ENCODE measurements around the gene KRT28.

Gene KRT28, protein sequence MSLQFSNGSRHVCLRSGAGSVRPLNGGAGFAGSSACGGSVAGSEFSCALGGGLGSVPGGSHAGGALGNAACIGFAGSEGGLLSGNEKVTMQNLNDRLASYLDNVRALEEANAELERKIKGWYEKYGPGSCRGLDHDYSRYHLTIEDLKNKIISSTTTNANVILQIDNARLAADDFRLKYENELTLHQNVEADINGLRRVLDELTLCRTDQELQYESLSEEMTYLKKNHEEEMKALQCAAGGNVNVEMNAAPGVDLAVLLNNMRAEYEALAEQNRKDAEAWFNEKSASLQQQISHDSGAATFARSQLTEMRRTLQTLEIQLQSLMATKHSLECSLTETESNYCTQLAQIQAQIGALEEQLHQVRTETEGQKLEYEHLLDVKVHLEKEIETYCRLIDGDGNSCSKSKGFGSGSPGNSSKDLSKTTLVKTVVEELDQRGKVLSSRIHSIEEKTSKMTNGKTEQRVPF

DNA sequence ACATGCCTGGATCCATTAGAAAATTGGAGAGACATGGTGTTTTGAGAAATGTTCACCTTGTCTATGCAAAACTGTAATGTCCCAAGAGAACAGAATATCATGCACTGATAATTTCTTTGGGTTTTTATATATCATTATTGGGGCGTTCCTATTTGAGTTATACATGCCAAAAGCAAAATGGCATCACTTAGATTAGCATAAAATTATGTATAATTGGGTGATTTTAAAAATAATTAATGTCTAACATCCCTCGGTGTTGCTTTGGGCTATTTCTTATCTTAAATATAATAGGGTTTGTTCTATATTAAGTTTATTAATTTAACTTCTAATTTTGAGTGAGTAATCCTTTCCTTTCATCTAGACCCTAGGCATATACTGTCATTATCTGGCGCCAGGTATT, at the start of gene KRT28:
Gene KRT28, minus strand, starts transcription at position 101 of the 400 bp plus-strand sequence. Its CDS starts 66 bp downstream, at position 35.
- no peak for DNase-seq

DNA sequence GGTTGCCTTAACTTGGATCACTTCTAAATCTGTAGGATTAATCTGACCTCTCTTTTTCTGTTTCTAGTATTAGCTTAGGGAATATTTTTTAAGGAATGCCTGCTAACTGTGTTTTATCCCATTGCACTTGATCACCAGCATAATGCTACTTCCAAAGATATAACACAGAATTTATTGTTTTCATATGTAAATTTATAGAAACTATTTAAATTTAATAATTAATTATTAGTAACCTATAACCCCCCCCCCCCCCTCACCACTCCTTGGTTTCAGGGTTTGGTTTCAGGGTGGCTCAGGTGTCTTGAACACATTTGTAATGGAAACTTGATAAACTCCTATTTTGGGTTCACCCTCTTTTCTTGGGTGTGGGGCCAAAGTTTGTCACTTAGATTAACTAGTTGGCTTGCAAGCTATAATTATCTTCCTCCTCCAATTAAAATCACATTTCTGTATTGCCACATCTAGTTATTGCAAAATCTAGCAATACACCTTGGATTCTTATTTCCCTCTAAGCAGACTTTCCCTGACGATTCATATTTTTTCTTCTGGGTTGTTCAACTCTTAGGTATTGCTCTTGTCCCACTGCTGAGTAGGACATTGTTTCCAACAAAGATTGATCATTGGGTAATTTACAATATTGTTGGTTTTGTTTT, 49.0 kb upstream of the KRT28 start:
- no peak for DNase-seq

DNA sequence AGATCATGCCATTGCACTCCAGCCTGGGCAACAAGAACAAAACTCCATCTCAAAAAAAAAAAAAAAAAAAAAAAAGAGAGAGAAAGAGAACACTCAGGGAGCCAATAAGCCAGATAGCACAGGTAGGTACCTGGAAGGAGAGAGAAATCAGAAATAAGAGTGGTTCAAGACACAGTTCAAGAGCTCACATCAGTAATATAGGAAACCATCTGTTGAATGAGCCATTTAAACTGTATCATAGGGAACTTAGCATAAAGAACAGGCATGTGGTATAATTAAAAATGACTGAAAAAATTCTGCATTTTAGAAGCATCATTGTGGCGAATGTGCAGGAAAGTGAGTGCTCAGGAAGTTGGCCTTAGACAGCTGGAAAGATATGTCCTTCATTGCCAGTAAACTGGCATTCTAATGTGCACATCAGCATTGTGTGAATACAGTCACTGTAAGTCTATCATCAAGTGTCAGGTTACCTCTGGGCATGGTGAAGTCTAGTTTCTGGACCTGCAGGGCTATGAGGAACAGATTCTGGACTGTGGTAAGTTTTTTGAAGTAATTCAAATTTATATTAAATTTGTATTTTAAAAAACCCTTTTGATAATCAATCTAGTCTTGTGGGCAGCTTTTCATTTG, 46.9 kb upstream of the KRT28 start:
- DNase-seq: no peak

DNA sequence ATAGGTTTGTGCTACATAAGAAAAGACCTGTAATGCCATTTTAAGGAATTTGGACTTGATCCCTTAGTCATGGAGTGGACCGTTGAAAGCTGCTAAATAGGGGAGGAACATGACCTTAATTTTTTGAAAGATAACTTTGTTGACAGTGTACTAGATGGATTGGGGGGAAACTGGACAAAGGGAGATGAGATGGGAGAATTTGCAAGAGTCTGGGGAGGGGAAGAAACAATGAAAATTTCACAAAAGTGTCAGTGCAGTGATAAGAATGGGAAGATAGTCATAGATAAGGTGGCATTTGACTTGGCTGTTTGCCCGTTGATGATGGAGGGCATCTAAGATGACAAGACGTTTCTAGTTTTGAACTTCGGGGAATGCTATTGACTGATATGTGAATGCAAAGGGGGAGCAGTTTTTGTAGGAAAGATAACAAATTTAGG, 44.9 kb upstream of the KRT28 start:
- DNase-seq: no peak

DNA sequence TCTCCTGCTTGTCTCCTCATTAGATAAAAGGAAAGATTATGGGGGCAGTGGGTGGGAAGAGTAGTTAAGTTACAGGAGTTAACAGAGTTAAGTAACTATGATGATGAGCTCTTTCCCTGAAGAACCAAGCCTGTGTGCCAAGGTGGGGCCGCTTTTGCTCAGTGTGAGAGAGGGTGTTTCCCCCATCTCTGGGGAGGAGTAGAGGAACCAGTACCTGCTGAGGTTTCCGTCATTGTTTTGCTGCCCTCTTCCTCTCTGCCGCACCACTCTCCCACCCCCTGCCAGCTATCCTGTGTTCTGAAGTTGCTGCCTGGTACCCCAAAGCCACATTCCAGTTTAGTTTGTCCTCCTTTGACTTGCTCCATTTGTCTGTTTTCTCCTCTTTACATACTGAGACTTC, 43.5 kb upstream of the KRT28 start:
- DNase-seq: no peak

DNA sequence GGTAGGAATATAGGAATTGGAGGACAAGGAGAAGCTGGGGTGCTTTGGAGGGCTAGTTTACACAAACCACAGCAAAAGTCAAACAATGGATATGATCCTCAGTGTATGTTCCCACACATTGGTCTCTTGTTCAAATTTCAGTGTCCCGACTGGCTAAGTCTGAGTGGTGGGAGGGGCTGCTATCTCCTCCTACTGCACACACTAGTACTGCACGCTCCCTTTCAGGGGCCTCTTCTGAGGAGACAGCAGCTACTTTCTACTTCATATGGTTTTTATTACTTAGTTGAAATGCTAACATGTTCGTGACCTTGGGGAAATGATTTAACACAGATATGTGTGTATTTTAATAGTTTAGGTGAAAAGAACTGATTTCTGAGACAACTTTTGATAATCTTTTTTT, 41.5 kb upstream of the KRT28 start:
- DNase-seq: no peak

DNA sequence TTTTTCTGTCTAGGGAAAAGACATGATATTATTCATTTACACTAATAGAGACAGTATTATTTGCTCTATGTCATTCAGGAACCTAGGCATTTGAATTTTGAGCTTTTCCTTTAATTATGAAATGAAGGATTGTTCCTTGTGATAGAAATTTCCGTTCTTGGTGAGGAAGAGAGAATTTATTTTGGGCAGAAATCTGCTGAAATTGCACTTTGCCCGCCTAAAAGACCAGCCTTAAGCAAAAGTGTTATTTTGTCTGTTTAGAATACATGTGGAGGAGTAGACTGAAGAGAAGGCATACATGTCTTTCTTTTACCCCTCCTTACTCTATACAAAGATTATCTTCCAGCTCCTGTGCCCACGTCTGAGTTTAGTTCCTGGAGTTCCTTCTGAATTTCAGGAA, 39.4 kb upstream of the KRT28 start:
- DNase-seq: no peak

DNA sequence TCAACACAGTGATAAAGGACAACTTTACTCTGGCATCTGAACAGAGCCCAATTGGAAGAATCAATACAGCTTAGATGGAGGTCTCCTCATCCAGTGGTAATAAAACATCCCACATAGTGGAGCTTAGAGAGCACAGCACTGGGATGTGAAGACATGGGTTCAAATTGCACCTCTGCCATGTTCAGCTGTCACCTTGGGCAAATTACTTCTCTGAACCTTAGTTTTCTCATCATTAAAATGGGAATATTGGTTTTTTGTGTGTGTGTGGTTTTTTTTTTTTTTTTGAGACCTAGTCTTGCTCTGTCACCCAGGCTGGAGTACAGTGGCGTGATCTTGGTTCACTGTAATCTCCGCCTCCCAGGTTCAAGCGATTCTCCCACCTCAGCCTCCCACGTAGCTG, 36.3 kb upstream of the KRT28 start:
- no peak for DNase-seq

DNA sequence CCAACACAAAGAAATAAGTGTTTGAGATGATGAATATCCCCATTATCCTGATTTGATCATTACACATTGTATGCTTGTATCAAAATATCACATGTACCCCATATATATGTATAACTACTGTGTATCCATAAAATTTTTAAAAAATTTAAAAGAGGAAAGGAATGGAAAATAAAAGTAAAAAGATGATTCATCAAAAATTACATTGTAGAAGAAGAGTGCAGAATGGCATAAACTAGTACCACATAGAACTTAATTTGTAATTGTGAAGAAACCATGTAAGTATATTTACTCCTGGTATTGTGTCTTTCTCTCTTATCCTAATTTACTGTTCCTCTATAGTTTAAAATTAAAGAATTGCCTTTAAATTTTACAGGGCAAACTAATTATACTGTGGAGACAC, 34.1 kb upstream of the KRT28 start:
- no peak for DNase-seq

DNA sequence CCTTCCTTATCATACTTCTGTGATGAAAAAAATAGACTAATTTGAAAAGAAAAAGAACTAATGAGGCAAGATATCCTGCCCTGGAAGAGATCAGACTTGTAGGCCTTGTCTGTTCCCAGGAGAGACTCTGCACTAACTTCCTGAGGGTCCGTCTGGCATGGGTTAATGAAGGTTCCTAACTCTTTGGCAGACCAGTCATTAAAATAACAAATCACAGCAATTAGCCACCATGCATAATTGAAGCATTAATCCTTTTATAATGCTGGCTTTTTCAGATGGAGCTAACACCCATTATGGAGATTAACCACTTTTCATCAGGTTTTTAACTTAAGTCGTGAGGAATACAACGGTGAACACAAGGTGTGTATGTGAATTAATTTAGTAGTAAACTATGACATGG, 33.1 kb upstream of the KRT28 start:
- DNase-seq: no peak

DNA sequence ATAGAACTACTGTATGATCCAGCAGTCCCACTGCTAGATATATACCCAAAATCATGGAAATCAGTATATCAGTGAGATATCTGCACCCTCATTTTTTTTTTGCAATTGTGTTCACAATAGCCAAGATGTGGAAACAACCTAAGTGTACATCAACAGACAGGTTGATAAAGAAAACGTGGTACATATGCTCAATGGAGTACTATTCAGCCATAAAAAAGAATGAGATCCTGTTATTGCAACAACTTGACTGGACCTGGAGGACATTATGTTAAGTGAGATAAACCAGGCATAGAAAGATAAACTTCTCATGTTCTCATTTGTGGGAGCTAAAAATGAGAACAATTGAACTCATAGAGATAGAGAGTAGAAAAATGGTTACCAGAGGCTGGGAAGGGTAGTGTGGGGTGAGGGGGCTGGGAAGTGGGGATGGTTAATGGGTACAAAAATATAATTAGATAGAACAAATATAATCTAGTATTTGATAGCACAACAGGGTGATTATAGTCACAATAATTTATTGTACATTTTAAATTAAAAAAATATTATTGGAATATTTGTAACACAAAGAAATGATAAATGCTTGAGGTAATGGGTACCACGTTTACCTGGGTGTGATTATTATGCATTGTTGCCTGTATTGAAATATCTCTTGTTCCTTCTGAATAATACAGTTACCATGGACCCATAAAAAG, 30.5 kb upstream of the KRT28 start:
- DNase-seq: no peak

DNA sequence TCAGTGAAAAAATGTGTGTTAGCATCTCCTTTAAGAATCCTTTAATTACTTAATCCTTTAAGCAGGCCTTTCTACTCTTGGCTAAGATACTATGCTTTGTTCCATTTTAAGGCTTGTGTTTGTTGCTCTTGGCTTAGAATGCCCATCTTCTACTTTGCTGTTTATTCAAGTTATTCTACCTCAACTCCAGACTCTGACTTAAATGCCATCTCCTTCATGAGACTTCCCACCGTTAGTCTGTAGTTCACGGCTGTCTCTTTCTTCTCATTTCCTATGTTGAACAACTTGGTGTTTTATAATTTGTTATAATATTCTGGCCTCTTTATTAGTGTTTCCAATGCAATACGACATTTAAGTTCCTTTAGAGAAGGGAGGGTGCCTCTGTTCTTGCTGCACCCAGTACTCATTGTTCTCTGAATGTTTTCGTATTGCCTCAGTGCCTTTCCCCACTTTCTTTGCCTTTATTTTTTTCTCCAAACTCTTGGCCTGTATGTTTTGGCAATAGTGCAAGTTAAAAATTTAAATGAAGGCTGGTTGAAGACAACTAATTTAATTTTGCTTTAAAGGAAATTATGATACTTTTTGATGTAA, 28.8 kb upstream of the KRT28 start:
- DNase-seq: no peak

DNA sequence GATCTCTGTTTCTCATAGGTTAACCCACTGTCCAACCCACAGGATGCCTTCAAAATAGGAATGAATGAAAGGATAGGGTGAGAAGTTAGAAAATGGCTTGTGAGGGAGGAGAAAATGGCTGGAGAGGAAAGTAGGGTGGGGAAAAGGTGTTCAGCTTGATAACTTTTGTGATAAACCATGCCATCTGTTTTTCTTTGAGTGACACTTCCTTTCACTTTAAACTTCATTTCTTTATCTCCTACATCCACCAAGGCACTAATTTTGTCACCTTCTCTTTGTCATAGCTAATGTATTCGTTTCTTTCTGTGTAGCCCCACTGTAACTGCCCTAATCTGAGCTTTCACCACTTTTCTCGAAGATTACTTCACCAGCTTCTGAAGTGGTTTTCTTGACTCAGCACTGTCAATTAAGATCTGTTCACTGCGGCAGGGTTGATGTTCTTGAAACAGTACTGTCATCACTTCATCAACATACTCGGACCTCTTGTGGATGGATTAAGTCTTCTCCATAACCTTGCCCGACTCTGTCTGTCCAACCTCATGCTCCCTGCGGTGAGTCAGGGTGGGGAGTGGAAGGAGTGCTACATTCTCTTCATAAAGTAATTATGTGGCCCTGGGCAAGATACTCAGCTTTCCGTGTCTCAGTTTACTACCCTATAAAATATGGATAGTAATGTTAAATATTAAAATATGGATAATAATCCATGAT, 28.1 kb upstream of the KRT28 start:
- DNase-seq: no peak

DNA sequence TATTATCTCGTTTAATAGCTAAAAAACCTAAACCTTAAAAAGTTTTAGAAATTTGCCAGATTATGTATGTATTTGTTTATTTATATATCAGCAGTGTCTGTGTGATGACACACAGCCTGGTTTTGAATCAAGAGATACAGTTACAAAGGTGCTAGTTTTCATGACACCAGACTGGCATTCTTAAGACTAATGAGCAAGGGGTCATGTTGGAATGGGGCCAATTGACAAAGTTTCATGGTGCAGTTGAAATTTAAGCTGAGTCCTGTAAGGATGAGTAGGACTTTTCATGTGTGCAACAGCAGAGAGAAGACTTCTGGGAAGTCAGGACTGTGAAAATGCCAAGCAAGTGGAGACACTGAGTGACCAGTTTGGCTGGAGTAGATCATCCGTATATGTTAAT, 25.8 kb upstream of the KRT28 start:
- no peak for DNase-seq

DNA sequence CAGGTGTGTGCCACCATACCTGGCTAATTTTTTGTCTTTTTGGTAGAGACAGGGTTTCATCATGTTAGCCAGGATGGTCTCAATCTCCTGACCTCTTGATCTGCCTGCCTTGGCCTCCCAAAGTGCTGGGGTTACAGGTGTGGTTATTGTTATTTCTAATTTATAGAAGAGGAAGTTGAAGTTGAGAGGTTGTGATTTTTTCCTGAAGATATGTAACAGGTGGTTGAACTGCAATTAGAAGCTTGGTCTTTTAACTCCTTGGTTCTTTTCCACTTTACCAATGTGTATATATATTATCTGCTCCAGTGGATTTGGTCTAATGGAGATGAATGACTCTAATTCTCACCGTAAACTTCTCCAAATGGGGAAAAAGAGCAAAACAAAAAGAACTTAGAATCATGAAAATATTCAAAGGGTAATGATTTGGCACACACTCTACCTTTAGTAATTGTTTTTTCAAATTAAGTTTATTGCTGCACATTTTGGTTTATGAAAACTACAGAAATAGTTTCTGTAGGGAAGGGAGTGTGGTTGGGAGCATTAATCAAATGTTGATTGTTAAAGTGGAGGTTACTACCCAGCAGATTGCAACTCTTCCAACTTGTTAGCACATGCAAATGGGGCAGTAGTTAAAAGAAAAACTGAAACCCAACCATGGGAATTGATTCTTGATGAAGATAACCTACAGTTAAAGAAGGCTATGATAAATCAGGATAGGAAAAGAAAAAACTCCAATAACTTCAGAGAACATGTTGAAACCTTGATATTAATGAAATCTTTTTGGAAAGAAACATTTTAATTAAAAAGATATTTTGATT, 24.5 kb upstream of the KRT28 start:
- DNase-seq: no peak

DNA sequence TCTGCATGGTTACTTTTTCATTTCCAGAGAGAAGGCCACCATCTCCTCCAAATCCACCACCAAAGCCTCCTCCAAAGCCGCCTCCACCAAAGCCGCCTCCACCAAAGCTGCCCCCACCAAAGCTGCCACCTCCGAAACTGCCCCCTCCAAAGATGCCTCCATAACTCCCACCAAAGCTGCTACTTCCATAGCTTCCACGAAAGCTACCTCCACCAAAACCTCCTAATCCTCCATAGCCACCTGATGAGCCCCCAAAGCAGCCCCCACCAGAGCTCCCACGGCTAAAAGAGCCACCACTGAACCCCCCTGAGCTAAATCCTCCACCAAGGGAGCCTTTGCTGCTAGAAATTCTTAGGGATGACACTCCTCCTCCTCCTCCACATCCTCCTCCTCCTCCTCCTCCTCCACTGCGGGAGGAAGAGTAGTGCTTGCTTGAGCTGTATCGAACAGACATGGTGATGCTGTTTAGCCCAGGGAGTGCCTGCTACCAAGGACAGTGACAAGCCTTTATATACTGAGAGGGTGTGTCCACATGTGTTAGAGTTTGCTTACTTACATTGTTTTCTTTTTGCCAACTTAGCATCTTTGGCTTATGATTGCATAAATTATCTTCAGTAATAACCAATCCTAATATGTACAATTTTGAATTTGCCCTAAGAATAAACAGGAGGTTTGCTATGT, 22.5 kb upstream of the KRT28 start, which contains the start of gene KRT10:
Gene KRT10, minus strand, starts transcription at position 483 of the 681 bp plus-strand sequence. Its CDS starts 29 bp downstream, at position 454.
- no peak for DNase-seq

DNA sequence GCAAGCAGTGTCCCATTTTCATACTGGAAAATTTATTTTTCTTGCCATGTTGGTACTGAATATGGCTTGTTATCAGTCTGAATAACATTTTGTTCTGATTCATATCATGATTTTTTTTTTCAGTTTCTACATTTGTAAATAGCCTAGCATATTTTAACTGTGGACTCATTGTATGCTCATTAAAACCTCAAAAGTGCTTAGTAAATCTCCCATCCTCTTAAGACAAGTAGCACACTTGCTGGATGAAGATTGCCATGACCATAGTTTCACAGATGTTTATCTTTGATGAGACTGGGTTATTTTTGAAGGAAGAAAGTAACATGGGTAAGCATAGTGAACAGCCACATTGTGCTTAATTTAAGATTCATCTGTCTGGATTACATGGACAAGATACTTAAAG, 21.8 kb upstream of the KRT28 start:
- no peak for DNase-seq

DNA sequence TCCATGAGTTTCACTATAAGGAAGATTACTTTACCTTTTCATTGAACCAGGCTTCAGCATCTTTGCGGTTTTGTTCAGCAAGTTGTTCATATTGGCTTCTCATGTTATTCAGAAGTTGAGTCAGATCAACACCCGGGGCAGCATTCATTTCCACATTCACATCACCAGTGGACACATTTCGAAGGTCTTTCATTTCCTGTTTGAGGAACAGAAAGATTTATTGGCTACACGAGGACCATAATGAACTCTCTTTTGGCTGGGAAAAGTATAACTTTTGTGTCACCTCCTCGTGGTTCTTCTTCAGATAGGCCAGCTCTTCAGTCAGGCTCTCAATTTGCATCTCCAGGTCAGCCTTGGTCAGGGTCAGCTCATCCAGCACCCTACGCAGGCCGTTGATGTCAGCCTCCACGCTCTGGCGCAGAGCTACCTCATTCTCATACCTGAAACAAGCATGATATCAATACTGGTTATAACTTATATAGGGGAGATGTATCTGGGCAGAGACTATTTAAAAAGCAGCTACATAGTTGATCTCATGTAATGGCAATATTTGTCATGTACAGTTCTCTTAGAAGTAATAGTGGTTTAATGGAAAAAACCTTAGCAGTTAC, 20.6 kb upstream of the KRT28 start:
- DNase-seq: no peak

DNA sequence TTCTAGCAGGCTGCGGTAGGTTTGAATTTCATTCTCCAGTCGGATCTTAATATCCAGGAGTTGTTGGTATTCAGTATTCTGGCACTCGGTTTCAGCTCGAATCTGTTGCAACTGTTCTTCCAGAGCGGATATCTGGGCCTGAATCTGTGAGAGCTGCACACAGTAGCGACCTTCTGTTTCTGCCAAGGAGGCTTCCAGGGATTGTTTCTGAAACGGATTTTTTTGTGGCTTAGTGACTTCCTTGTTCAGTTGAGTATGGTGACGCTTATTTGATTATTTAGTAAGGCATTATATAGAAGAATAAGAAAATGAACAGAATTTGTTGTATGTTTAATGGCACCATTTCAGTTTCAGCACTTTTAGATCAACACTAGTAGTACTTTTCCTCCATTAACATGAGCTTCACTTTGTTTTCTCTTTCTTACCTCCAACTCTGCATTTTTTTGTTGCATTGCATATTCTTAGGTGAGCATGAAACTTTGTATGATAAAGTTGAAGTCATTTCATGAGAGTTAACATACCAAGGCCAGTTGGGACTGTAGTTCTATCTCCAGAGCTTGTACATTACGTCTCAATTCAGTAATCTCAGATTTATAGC, 19.9 kb upstream of the KRT28 start:
- no peak for DNase-seq

Data from NCI-H1048 (cell line).